Inflammatory macrophage treated with lipopolysaccharide for 1 hour (primary cell): ENCODE results near the gene POLD2.

Experiments
- DNase-seq, 2 donors: peaks; one replicate each; pipeline ENCODE4 v3.0.0-alpha.2; 2020 to 2022

The POLD2 gene

DNA sequence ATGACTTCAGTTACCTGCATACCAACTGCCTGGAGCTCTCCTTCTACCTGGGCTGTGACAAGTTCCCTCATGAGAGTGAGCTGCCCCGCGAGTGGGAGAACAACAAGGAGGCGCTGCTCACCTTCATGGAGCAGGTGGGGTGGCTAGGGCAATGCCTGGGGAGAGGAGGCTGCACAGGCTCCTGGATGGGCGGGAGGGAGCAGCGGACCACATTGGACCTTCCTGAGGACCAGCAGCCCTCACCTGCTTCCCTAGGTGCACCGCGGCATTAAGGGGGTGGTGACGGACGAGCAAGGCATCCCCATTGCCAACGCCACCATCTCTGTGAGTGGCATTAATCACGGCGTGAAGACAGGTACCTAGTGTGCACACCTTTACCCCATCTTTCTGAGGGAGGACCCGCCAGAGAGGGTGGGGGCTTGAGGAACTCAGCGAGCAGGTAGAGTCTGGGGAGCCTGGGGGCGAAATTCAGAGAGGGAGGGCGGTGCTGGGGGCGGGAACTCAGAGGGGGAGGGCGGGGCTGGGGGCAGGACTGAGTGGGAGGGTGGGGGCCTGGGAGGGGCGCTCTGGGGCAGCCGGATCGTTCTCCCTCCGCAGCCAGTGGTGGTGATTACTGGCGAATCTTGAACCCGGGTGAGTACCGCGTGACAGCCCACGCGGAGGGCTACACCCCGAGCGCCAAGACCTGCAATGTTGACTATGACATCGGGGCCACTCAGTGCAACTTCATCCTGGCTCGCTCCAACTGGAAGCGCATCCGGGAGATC, 10.2 kb downstream of the POLD2 start:
- no peak for DNase-seq

DNA sequence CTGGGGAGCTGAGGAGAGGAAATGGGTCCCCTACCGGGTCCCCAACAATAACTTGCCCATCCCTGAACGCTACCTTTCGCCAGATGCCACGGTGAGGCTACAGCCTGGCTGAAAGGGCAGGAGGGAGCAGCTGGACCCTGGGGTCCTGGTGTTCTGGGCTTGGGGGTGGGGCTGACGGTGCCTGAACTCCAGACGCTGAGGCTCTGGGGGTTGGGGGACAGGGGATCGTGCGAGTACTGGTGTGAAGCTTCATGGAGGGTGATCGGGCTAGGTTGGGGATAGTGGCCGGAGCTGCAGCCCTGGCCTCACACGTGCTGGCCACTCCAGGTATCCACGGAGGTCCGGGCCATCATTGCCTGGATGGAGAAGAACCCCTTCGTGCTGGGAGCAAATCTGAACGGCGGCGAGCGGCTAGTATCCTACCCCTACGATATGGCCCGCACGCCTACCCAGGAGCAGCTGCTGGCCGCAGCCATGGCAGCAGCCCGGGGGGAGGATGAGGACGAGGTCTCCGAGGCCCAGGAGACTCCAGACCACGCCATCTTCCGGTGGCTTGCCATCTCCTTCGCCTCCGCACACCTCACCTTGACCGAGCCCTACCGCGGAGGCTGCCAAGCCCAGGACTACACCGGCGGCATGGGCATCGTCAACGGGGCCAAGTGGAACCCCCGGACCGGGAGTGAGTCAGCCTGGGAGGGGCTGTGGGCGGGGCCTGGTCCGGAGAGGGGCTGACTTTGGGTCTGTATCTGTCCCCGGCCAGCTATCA, 10.9 kb downstream of the POLD2 start:
- no peak for DNase-seq

DNA sequence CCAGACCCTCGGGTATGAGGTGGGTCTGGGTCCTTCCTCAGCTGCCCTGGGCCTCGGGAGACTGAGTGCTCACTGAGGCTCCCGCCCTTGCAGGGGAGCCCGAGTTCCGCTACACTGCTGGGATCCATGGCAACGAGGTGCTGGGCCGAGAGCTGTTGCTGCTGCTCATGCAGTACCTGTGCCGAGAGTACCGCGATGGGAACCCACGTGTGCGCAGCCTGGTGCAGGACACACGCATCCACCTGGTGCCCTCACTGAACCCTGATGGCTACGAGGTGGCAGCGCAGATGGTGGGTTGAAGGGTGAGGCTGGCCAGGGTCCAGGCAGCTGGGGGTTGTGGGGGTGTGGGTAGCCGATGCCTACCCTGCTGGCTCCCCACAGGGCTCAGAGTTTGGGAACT, 11.6 kb downstream of the POLD2 start:
- DNase-seq: no peak

- DNase-seq: no peak
These were observed 12.4 kb downstream of the POLD2 start for GRCh38 chr7:44110719-44111635.

DNA sequence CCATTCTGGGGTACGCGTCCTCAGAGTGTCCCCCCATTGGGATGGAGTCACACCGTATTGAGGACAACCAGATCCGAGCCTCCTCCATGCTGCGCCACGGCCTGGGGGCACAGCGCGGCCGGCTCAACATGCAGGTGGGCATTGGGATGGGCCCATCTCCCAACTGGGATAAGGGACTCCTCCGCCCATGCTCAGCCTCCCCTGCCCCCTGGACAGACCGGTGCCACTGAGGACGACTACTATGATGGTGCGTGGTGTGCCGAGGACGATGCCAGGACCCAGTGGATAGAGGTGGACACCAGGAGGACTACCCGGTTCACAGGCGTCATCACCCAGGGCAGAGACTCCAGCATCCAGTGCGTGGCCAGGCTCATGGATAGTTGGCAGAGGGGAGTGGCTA, 13.4 kb downstream of the POLD2 start:
- no peak for DNase-seq

DNA sequence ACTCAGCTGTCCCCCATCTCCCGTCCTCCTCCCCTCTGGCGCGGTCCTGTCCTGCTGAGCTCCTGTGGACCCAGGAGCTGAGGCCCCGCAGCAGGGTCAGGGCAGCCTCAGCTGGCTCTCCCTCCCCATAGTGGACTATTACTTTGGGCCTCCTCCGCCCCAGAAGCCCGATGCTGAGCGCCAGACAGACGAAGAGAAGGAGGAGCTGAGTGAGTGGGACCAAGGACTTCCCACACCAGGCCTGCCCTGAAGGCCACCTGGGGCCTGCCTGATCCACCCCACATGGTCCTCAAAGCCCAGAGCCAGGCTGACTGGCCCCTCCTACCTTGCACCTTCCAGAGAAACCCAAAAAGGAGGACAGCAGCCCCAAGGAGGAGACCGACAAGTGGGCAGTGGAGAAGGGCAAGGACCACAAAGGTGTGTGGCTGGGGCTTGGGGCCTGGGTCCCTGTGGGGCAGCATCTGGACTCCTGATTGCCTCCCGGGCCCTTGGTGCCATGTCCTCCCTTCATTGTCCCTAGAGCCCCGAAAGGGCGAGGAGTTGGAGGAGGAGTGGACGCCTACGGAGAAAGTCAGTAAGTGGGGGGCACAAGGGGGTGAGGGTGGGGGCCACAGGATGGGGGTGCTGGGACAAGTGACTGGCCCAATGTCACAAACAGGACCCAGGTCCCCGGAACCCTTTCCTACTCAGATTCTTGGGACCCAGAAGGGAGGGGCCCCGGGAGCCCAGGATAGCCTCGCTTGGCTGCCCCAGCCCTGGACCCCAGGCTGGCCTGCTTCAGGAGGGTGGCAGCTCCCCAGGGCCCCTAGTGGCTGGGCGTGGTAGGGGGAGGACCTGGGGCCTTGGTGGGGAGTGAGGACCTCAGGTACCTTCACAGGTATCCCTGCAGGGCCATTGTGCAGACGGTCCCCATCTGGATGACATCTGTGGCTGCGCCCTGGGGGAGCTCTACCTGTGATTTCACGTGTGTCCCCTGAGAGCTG, 14.3 kb downstream of the POLD2 start:
- no peak for DNase-seq

DNA sequence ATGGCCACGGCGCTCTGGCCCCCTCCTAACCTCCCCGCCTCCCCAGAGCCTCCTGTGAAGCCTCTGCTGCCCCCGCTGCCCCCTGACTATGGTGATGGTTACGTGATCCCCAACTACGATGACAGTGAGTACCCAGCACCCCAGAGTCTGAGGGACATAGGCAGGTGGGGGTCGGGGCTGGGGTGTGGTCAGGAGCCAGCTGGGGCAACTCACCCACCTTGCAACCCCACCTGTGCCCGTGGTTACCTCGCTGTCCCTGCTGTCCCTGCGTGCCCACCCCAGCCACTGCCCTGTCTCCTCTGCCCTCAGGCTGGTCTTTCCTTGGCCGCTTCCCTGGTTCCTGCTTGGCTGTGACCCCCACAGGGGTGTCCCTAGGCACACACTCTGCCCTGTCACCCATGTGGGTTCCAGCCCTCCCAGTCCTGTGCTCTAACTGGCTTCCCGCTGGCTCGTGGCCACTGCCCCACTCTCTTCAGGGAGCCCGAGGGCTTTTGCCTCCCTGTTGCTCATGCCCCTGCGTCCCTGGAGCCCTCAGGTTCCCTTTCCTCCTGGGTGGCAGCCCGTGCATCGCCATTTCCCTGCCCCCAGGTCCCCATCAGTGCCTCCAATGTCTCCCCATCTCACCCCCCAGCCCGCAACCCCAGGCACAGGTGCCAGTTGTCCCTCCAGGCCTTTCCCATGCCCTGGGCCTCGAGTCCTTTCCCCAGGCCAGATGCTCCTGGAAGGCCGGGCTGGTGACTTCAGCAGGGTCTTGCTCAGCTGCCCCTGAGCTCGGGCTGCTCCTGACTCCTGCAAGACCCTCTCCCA, 15.2 kb downstream of the POLD2 start:
- DNase-seq: no peak

GRCh38 chr7:44107116-44107960, 16.0 kb downstream of the POLD2 start:
- no peak for DNase-seq

- DNase-seq: no peak
These were observed 16.9 kb downstream of the POLD2 start for GRCh38 chr7:44106311-44107065.

GRCh38 chr7:44105832-44106231, 17.5 kb downstream of the POLD2 start:
- no peak for DNase-seq

- DNase-seq: no peak
These were observed 18.2 kb downstream of the POLD2 start for GRCh38 chr7:44104860-44105771.

DNA sequence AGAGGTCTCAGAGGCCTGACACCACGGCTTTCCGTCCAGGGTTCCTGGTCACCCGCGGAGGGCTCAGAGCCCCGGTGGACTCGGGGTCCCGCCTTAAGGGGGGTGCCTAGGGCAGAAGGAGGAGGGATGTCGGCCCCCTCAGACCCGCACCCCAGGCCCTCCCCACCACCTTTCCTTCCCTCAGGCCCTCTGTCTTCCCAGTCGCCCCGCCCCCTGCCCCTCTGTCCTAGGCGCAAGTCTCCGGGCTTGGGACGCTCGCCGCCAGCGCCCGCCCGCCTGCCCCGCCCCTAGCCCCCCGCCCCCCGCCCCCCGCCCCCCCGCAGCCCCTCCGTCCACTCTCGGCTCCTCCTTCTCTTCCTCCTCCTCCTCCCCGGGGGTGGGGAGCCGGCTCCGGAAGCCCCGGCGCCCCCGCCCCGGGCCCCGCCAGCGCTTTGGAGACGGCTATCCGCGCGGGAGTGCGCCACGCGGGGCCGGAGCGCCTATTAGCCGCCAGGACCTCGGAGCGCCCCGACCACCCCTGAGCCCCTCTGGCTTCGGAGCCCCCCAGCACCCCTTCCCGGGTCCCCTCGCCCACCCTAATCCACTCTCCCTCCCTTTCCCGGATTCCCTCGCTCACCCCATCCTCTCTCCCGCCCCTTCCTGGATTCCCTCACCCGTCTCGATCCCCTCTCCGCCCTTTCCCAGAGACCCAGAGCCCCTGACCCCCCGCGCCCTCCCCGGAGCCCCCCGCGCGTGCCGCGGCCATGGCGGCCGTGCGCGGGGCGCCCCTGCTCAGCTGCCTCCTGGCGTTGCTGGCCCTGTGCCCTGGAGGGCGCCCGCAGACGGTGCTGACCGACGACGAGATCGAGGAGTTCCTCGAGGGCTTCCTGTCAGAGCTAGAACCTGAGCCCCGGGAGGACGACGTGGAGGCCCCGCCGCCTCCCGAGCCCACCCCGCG, 19.2 kb downstream of the POLD2 start, which contains the start of gene AEBP1:
AEBP1 (plus strand) TSS at position 423 of the 937 bp plus-strand sequence; CDS start at position 744, 321 bp downstream.
- DNase-seq: no peak

DNA sequence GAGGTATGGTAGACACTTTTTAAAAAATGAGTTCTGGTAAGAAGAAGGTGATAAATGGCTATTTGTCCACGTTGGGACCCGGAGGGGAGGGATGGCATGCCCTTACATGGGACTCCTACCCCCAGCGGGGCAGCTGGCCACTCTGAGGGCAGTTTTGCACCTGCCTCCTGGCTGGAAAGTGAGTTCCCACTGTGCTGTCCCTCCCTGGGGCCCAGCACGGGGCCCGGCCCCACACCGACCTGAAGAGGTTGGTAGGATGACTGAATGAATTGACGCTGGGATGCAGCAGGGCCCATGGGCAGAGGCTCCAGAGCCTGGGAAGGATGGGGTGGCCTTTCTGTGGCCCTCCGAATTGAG, 19.8 kb downstream of the POLD2 start:
- DNase-seq: no peak

- no peak for DNase-seq
These were observed 20.3 kb downstream of the POLD2 start for GRCh38 chr7:44102846-44103565.

DNA sequence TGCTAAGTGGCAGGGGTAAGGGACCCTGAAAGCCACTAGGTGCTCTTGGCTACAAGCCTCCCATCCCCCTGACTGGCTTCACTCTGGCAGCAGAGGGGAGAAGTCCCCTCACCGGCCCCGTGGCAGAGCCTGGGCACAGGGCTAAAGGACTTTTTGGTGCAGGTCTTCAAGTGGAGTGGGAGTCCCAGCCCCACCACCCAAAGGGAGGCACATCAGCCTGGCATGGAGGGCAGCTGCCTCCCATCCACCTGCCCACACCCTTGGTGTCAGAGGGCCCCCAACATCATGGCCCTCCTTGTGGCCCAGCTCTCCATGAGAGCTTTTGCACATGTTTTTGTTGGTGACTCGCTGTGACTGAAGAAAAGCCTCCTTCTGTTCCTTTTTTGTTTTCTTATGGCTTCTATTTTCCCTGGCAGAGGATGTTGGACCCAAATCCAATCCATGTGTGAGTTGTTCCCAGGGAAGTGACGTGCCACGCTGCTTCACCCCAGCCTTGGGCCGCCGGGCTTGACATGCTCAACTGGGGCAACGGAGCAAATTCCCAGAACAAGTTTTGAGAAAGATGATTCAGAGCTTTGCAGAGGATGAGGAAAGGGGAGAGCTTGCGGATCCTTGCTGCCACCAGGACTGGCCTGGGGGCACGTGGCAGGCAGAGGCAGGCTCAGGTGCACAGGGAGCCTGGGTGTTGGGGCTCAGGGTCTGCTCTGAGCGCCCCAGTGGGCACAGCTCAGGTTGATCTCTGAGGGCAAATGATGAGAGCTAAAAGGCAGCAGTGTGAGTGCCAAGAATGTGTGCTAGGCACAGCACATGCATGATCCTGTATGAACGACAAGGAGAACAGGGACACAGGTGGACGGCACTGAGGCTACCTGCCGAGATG, 21.1 kb downstream of the POLD2 start:
- DNase-seq: no peak
